Type B pancreatic cell (in vitro differentiated cells): ENCODE measurements around the gene KLC1. TPM values are rescaled to one million over a fixed set of nuclear protein-coding genes. Genes with fewer than 3 reads are reported as not detected.
"Not testable (repeated sequence)": the region's sequence is repeated elsewhere in the genome, so short reads cannot be mapped to it uniquely, and the experiment has no call there.

Experiments
- DNase-seq: peaks from one replicate; pipeline ENCODE4 v3.0.0; 2021; ENCODE audit warnings: mixed read lengths; ENCODE audit not compliant: unreplicated experiment; ENCODE audit errors: extremely low spot score
- H3K27ac Mint-ChIP-seq: 2 replicates; pipeline ENCODE4 v1.8.0; 2021; ENCODE audit warnings: mild to moderate bottlenecking, mixed read lengths
- H3K27me3 Mint-ChIP-seq: 2 replicates; pipeline ENCODE4 v1.8.0; 2021; ENCODE audit warnings: mixed read lengths
- H3K36me3 Mint-ChIP-seq: 2 replicates; pipeline ENCODE4 v1.8.0; 2021; ENCODE audit warnings: mixed read lengths
- H3K4me1 Mint-ChIP-seq: one replicate; pipeline ENCODE4 v1.8.0; 2021; ENCODE audit warnings: mixed read lengths; ENCODE audit not compliant: unreplicated experiment
- H3K4me3 Mint-ChIP-seq: 2 replicates; pipeline ENCODE4 v1.8.0; 2021; ENCODE audit warnings: mild to moderate bottlenecking, mixed read lengths
- H3K9me3 Mint-ChIP-seq: 2 replicates; pipeline ENCODE4 v1.8.0; 2021; ENCODE audit warnings: mixed read lengths
- CTCF ChIP-seq: fragments of 200-600 bp; sonication (generic); conservative IDR thresholded peaks from 2 replicates; pipeline ENCODE4 v1.5.0; 2021; ENCODE audit warnings: antibody characterized with exemption, mild to moderate bottlenecking
- total RNA-seq: library from RNA; stranded (reverse); gene quantifications from 2 replicates; pipeline ENCODE4 v1.2.1, GENCODE V29; 2021; ENCODE audit warnings: low replicate concordance

Gene KLC1
- total RNA-seq, 1 donor from 2014 or later, result 145 TPM

- peaks cover 11% of the 10 kb centered on the region for H3K4me1 Mint-ChIP-seq
- DNase-seq, result no peak
Observed at GRCh38 chr14:103607822-103608221, 21.2 kb upstream of the KLC1 start.

GRCh38 chr14:103609081-103609480, 19.9 kb upstream of the KLC1 start:
- not testable (repeated sequence) for H3K27ac Mint-ChIP-seq, H3K4me3 Mint-ChIP-seq, H3K9me3 Mint-ChIP-seq, DNase-seq, H3K36me3 Mint-ChIP-seq
- peaks cover 11% of the 10 kb centered on the region for H3K4me1 Mint-ChIP-seq
- H3K27me3 Mint-ChIP-seq, result peaks cover 15% of the 10 kb centered on the region

More at GRCh38 chr14:103607822-103608221, 21.2 kb upstream of the KLC1 start:
- Mint-ChIP-seq H3K27ac (no peak overlapping the region), H3K36me3 (no peaks in the 10 kb centered on the region), H3K4me3 (no peak overlapping the region), H3K9me3 (peaks cover 7% of the 10 kb centered on the region), H3K27me3 (peaks cover 15% of the 10 kb centered on the region)
- TF ChIP-seq CTCF, result no peak

GRCh38 chr14:103611215-103611614, 17.8 kb upstream of the KLC1 start:
- peaks cover 15% of the 10 kb centered on the region for H3K27me3 Mint-ChIP-seq

GRCh38 chr14:103613517-103613916, 15.5 kb upstream of the KLC1 start:
- no peak overlapping the region for H3K4me3 Mint-ChIP-seq
- DNase-seq, result no peak
- peaks cover 7% of the 10 kb centered on the region for H3K9me3 Mint-ChIP-seq
- peaks cover 3% of the 10 kb centered on the region for H3K27me3 Mint-ChIP-seq
- H3K36me3 Mint-ChIP-seq, result no peaks in the 10 kb centered on the region
- TF ChIP-seq CTCF, result no peak
- no peaks in the 10 kb centered on the region for H3K4me1 Mint-ChIP-seq
- no peak overlapping the region for H3K27ac Mint-ChIP-seq

More at GRCh38 chr14:103611215-103611614, 17.8 kb upstream of the KLC1 start:
- no peak overlapping the region for H3K27ac Mint-ChIP-seq
- H3K36me3 Mint-ChIP-seq, result no peaks in the 10 kb centered on the region
- H3K4me3 Mint-ChIP-seq, result no peak overlapping the region
- H3K4me1 Mint-ChIP-seq, result peaks cover 11% of the 10 kb centered on the region
- no peak for TF ChIP-seq CTCF
- DNase-seq, result no peak
- peaks cover 7% of the 10 kb centered on the region for H3K9me3 Mint-ChIP-seq

- Mint-ChIP-seq H3K9me3 (no peaks in the 10 kb centered on the region), H3K27me3 (no peaks in the 10 kb centered on the region), H3K36me3 (no peaks in the 10 kb centered on the region), H3K4me3 (no peak overlapping the region), H3K27ac (no peak overlapping the region), H3K4me1 (no peaks in the 10 kb centered on the region)
- TF ChIP-seq CTCF, result no peak
- no peak for DNase-seq
Observed at GRCh38 chr14:103616635-103617300, 12.2 kb upstream of the KLC1 start.

GRCh38 chr14:103619057-103619456, 10.0 kb upstream of the KLC1 start:
- H3K27ac Mint-ChIP-seq, result no peak overlapping the region
- no peaks in the 10 kb centered on the region for H3K9me3 Mint-ChIP-seq
- no peak for DNase-seq
- TF ChIP-seq CTCF, result no peak
- H3K4me1 Mint-ChIP-seq, result no peaks in the 10 kb centered on the region
- no peaks in the 10 kb centered on the region for H3K36me3 Mint-ChIP-seq
- H3K4me3 Mint-ChIP-seq, result no peak overlapping the region
- no peaks in the 10 kb centered on the region for H3K27me3 Mint-ChIP-seq
